GM13977 (cell line): ENCODE results near the gene RRN3.
"Not testable (repeated sequence)": the region's sequence is repeated elsewhere in the genome, so short reads cannot be mapped to it uniquely, and the experiment has no call there.

Experiments used
- DNase-seq: peaks from one replicate; pipeline ENCODE4 v3.0.0; 2012; ENCODE audit warnings: low spot score
- in situ Hi-C: fragments of 300-500 bp; cut with MboI; formaldehyde crosslinking; loops from one replicate; pipeline ENCODE4 v1.12.0; 2022; ENCODE audit warnings: low sequenced_read_pairs, low pct_unique_long_range_greater_than_20kb, mixed read lengths, inconsistent platforms; ENCODE audit not compliant: unreplicated experiment
- TF ChIP-seq, protein P1 (sequence below): IDR thresholded peaks from 2 replicates; pipeline ENCODE4 v1.5.1; 2012; ENCODE audit warnings: mild to moderate bottlenecking, control low read depth; ENCODE audit not compliant: insufficient read depth; ENCODE audit errors: extremely low read depth, missing control alignments

Gene RRN3

GRCh38 chr16:15046692-15047376 is 47.2 kb downstream of the RRN3 start:
- in situ Hi-C loops = no loop called here
- TF ChIP-seq, protein P1, sequence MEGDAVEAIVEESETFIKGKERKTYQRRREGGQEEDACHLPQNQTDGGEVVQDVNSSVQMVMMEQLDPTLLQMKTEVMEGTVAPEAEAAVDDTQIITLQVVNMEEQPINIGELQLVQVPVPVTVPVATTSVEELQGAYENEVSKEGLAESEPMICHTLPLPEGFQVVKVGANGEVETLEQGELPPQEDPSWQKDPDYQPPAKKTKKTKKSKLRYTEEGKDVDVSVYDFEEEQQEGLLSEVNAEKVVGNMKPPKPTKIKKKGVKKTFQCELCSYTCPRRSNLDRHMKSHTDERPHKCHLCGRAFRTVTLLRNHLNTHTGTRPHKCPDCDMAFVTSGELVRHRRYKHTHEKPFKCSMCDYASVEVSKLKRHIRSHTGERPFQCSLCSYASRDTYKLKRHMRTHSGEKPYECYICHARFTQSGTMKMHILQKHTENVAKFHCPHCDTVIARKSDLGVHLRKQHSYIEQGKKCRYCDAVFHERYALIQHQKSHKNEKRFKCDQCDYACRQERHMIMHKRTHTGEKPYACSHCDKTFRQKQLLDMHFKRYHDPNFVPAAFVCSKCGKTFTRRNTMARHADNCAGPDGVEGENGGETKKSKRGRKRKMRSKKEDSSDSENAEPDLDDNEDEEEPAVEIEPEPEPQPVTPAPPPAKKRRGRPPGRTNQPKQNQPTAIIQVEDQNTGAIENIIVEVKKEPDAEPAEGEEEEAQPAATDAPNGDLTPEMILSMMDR = no peak
- DNase-seq = no peak

DNA sequence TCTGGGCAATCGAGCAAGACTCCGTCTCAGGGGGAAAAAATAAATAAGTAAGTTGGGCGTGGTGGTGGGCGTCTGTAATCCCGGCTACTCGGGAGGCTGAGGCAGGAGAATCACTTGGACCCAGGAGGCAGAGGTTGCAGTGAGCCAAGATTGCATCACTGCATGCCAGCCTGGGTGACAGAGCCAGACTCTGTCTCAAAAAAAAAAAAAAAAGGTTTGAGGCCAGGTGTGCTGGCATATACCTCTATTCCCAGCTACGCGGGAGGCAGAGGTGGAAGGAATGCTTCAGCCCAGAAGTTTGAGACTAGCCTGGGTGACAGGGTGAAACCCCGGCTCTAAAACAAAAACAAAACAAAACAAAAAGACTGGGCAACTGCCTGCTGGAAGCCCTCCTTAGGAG is 48.8 kb downstream of the RRN3 start:
- DNase-seq, in situ Hi-C loops: not testable (repeated sequence)

GRCh38 chr16:15044286-15044685 is 49.8 kb downstream of the RRN3 start:
- in situ Hi-C loops = no loop called here
- TF ChIP-seq, protein P1 = no peak
- no peak for DNase-seq

DNA sequence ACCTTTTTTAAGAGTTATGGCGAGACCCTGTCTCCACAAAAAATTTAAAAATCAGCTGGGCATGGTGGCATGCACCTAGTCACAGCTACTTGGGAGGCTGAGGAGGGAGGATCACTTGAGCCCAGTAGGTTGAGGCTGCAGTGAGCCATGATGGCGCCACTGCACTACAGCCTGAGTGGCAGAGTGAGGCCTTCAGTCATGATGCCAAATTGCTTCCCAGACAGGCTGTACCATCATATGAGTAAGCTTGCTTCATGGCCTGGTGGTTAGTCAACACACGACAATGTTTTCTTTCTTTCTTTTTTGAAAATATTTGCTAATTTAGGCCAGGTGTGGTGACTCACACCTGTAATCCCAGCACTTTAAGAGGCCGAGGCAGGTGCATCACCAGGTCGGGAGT is 50.7 kb downstream of the RRN3 start:
- in situ Hi-C loops = no loop called here
- TF ChIP-seq, protein P1 = no peak
- DNase-seq = no peak

GRCh38 chr16:15041271-15042004 is 52.6 kb downstream of the RRN3 start:
- TF ChIP-seq, protein P1 = no peak
- DNase-seq = no peak
- in situ Hi-C loops = no loop called here

DNA sequence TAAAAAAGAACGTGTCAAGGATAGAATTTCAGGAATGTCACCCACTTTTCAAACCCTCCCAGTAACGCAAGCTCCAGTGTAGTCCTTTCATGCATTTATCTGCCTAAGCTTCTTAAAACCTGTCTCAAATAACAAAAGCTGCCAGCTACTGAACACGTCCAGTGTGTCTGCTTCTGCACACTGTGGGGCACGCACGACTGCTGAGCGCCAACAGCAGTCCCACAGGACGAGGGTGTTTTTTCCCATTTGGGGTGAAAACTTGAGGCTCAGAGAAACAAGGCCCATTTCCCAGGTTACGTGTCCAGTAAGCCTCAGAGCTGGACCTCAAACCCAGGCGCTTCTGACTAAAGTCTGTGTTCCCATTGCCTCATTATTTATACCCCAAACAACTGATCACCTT is 55.4 kb downstream of the RRN3 start:
- TF ChIP-seq, protein P1 = no peak
- DNase-seq = no peak
- in situ Hi-C loops = no loop called here

DNA sequence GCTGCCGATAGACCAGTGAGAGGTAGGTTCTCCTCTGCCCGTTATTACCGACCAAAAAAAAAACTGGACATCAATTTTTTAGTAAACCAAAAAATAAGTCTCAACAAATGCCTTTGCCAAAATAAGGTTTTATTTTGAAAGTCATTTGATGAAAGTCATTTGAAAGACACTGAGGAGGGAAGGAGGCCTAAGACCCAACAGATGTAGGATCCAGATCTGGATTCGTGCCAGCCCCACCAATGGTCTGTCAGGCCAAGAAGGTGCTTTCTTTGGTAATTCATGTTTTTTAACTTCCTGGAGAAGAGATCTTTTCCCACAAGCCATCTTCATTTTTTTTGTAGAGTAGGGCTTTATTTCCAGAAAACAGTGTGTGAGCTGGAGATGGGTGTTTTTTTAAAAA is 56.3 kb downstream of the RRN3 start:
- TF ChIP-seq, protein P1 = no peak
- in situ Hi-C loops = no loop called here
- DNase-seq = no peak
